Epithelial cell of proximal tubule (primary cell): Measurements from ENCODE around the gene AGTRAP. TPM values are rescaled to one million over a fixed set of nuclear protein-coding genes. Genes with fewer than 3 reads are reported as not detected.

ENCODE experiments used
- DNase-seq: peaks from one replicate; pipeline ENCODE4 v3.0.0-alpha.2; 2011; ENCODE audit warnings: low read depth
- H3K4me3 ChIP-seq: 2 replicates; pipeline ENCODE4 v1.5.1; 2011; ENCODE audit warnings: low read depth, mild to moderate bottlenecking, low read length
- total RNA-seq: library from RNA; depleted of rRNA; stranded (reverse); fragments of >200 nt; gene quantifications from 2 replicates; pipeline ENCODE4 v1.2.3, GENCODE V29; 2015
- TF ChIP-seq, protein P1 (sequence below): conservative IDR thresholded peaks from 2 replicates; pipeline ENCODE4 v1.5.1; 2012; ENCODE audit warnings: low read depth, mild to moderate bottlenecking, low read length

AGTRAP gene
- total RNA-seq, 1 donor from 2014 or later: 54.7 TPM

DNA sequence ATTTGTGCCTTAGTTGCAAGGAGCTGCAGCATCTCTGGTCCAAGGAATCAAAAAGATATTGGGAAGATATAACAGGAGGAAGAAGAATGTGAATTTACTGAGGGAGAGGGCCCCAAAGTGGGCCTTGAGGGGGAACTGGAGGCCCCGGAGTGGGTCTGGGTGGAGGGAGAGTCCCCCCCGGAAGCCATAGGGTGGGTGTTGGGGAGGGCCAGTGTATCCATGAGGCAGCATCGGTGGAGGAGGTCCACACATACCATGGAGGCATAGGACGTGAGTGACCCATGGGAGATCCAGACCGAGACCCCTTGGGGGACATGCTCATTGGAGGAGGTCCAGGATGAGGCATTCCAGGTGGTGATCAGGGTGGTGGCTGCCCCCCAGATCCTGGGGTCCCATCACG, 25.3 kb downstream of the AGTRAP start:
- DNase-seq: no peak
- TF ChIP-seq, protein P1, sequence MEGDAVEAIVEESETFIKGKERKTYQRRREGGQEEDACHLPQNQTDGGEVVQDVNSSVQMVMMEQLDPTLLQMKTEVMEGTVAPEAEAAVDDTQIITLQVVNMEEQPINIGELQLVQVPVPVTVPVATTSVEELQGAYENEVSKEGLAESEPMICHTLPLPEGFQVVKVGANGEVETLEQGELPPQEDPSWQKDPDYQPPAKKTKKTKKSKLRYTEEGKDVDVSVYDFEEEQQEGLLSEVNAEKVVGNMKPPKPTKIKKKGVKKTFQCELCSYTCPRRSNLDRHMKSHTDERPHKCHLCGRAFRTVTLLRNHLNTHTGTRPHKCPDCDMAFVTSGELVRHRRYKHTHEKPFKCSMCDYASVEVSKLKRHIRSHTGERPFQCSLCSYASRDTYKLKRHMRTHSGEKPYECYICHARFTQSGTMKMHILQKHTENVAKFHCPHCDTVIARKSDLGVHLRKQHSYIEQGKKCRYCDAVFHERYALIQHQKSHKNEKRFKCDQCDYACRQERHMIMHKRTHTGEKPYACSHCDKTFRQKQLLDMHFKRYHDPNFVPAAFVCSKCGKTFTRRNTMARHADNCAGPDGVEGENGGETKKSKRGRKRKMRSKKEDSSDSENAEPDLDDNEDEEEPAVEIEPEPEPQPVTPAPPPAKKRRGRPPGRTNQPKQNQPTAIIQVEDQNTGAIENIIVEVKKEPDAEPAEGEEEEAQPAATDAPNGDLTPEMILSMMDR: no peak
- no peak overlapping the region for H3K4me3 ChIP-seq

DNA sequence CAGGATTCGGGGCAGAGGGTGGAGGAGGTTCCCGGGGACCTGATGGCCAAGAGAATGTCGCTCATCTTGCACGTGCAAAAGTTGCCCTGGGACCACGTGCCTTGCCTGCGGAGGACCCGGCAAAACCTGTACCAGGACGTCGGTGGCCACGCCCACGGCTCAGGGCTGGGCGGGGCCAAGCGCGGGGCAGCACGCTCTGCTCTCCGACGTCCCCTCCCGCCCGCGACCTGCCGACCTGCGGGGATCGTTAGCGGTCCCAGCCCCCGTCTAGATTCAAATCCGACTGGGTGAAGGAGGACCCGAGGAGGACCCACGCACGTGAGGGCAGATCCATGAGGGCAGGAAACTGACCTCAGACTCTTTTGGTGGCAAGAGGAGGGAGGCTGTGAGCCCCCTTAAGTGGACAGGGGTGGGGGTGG, 26.1 kb downstream of the AGTRAP start, which contains the start of gene C1orf167:
C1orf167 (plus strand) TSS at position 206 of the 419 bp plus-strand sequence. CDS start 2,208 bp downstream, outside the sequence.
- H3K4me3 ChIP-seq: no peak within 1 kb of the TSS
- TF ChIP-seq, protein P1: no peak
- no peak for DNase-seq

DNA sequence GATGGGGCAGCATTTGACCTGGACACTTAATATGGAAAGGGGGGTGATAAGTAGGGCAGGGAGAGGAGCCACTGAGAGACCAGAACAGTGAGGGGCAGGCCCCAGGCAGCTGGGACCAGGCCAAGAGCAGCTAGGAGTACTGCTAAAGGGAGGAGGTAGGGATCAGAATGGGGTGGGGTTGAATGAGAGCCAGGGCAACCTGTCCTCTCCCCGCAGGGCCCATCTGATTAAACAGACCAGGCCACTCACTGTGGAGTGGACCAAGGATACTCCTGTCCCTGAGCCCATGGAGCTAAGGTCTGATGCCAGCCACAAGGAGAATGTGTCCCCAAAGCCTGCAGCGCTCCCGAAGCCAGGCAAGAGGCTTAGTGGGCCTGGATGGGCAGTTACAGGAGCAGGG, 28.2 kb downstream of the AGTRAP start:
- TF ChIP-seq, protein P1: no peak
- no peak overlapping the region for H3K4me3 ChIP-seq
- DNase-seq: no peak

DNA sequence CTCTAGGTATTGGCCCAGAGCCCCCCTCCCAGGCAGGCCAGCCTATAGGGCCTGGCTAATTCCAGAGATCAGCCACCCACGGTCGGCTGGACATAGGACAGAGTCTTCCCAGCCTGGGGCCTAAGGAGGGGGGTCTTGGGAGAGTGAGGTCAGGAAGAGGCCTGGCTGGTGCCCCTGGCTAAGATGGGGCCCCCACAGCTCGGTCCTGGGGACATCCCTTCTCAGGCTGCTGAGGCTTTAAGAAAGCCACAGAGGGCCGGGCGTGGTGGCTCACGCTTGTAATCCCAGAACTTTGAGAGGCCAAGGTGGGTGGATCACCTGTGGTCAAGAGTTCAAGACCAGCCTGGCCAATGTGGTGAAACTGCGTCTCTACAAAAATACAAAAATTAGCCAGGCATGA, 28.6 kb downstream of the AGTRAP start:
- no peak overlapping the region for H3K4me3 ChIP-seq
- no peak for DNase-seq
- TF ChIP-seq, protein P1: no peak

DNA sequence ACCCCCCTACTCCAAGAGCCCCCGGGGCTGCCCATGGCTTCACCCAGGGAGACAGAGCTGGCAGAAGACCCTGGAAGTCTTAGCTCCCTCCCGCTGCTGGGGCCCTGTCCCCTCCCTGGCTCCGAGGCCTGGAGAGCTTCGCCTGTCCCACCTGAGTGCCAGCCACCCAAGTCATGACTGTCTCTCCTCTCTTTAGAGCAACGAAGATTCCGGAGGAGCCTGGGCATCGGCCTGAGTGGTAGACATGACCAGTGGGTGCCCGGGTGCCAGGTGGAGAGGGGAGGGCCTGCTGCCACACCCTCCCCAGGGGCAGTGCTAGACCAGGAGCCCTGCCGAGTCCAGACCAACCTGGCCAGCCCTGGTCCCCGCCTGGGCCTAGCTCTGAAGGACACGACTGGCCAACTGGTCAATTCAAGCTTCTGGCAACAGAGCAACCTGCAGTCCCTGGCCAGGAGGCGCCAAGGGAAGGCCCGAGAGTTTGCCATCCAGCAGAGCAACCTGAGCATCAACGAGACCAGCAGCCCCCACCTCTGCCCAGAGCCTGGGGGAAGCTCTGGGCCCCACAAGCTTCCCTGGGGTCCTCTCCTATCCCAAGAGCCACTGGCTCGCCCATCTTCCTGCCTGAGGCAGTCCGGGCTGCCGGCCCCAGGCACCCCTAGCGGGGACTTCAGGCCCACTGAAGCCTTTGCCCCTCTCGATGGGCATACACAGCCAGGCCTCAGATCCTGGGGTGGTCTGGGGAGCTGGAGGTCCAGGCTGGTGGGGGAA, 29.9 kb downstream of the AGTRAP start:
- no peak overlapping the region for H3K4me3 ChIP-seq
- TF ChIP-seq, protein P1: no peak
- DNase-seq: no peak

DNA sequence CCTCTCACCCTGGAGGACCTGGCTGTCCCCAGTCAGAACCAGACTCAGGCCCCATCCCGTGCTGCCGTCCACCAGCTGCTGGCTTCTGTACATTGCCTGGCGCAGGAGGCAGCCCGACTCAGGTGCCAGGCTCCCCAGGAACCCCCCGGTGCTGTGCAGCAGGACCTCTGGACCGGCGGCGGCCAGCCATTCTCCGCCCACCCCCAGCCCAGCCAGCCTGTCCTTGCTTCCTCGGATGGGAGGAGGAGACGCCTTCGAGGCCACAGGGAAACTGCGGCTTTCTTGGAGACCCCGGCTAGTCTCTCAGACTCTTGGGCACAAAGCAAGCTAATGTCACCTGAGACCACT, 30.5 kb downstream of the AGTRAP start:
- TF ChIP-seq, protein P1: no peak
- no peak for DNase-seq
- H3K4me3 ChIP-seq: no peak overlapping the region
